Measurements from ENCODE around the gene PCDHA5. TPM values are rescaled to one million over a fixed set of nuclear protein-coding genes. Genes with fewer than 3 reads are reported as not detected.
"Not testable (repeated sequence)": the region's sequence is repeated elsewhere in the genome, so short reads cannot be mapped to it uniquely, and the experiment has no call there.

The PCDHA5 gene
- polyA plus RNA-seq, 1 donor from 2014 or later, result not detected

- H3K27ac Mint-ChIP-seq, result peak within 1 kb of the TSS in 1 of 3 donors; percentile 53
- peaks cover 13% of the 10 kb centered on the region for H3K27me3 Mint-ChIP-seq
- peak within 1 kb of the TSS in 1 of 4 donors; percentile 28 for H3K4me3 Mint-ChIP-seq
- H3K4me1 Mint-ChIP-seq, result peaks cover 0 to 1% (median 0%) of the 10 kb centered on the region in 3 donors
- peaks cover 4 to 11% (median 7%) of the 10 kb centered on the region in 3 donors for H3K9me3 Mint-ChIP-seq
- no peaks in the 10 kb centered on the region for H3K36me3 Mint-ChIP-seq
Observed at GRCh38 chr5:140840978-140841962, 19.9 kb downstream of the PCDHA5 start, which contains the start of gene PCDHA8. Gene PCDHA8 (plus strand): TSS chr5:140841187. CDS start chr5:140841322, 135 bp downstream.

- no peak overlapping the region for H3K27ac Mint-ChIP-seq
- H3K9me3 Mint-ChIP-seq, result peaks cover 4 to 11% (median 5%) of the 10 kb centered on the region in 3 donors
- peaks cover 0 to 1% (median 0%) of the 10 kb centered on the region in 3 donors for H3K4me1 Mint-ChIP-seq
- H3K4me3 Mint-ChIP-seq, result no peak overlapping the region
- no peaks in the 10 kb centered on the region for H3K36me3 Mint-ChIP-seq
- H3K27me3 Mint-ChIP-seq, result peaks cover 10% of the 10 kb centered on the region
Observed at GRCh38 chr5:140842798-140843733, 21.7 kb downstream of the PCDHA5 start.

GRCh38 chr5:140848139-140849102, 27.0 kb downstream of the PCDHA5 start, which contains the start of gene PCDHA9:
Gene PCDHA9 (plus strand): TSS chr5:140848382. CDS start chr5:140848496, 114 bp downstream.
- H3K27me3 Mint-ChIP-seq, H3K9me3 Mint-ChIP-seq, H3K27ac Mint-ChIP-seq: not testable (repeated sequence)

GRCh38 chr5:140849831-140850634, 28.6 kb downstream of the PCDHA5 start:
- not testable (repeated sequence) for H3K27me3 Mint-ChIP-seq, H3K4me3 Mint-ChIP-seq, H3K36me3 Mint-ChIP-seq, H3K27ac Mint-ChIP-seq, H3K9me3 Mint-ChIP-seq, H3K4me1 Mint-ChIP-seq

More at GRCh38 chr5:140848139-140849102, 27.0 kb downstream of the PCDHA5 start, which contains the start of gene PCDHA9:
- not testable (repeated sequence) for H3K36me3 Mint-ChIP-seq, H3K4me3 Mint-ChIP-seq, H3K4me1 Mint-ChIP-seq

GRCh38 chr5:140855772-140856674, 34.6 kb downstream of the PCDHA5 start, which contains the start of gene PCDHA10:
Gene PCDHA10 (plus strand): TSS chr5:140855897. CDS start chr5:140856049, 152 bp downstream.
- Mint-ChIP-seq H3K27me3 (no peaks in the 10 kb centered on the region), H3K27ac (no peak within 1 kb of the TSS), H3K36me3 (no peaks in the 10 kb centered on the region), H3K9me3 (peaks cover 3% of the 10 kb centered on the region in 3 donors), H3K4me1 (no peaks in the 10 kb centered on the region), H3K4me3 (no peak within 1 kb of the TSS)

GRCh38 chr5:140857177-140857986, 36.0 kb downstream of the PCDHA5 start:
- Mint-ChIP-seq H3K4me3 (no peak overlapping the region), H3K27me3 (no peaks in the 10 kb centered on the region), H3K36me3 (no peaks in the 10 kb centered on the region), H3K27ac (no peak overlapping the region), H3K4me1 (no peaks in the 10 kb centered on the region), H3K9me3 (peaks cover 3 to 8% (median 6%) of the 10 kb centered on the region in 3 donors)

- Mint-ChIP-seq H3K4me3 (no peak overlapping the region), H3K27ac (no peak overlapping the region), H3K27me3 (no peaks in the 10 kb centered on the region), H3K36me3 (no peaks in the 10 kb centered on the region), H3K9me3 (peaks cover 3 to 8% (median 6%) of the 10 kb centered on the region in 3 donors), H3K4me1 (no peaks in the 10 kb centered on the region)
Observed at GRCh38 chr5:140857987-140858240, 36.5 kb downstream of the PCDHA5 start.

- Mint-ChIP-seq H3K4me3 (no peak overlapping the region), H3K27me3 (peaks cover 5% of the 10 kb centered on the region), H3K9me3 (peaks cover 3 to 6% (median 3%) of the 10 kb centered on the region in 3 donors), H3K36me3 (no peaks in the 10 kb centered on the region), H3K27ac (no peak overlapping the region), H3K4me1 (no peaks in the 10 kb centered on the region)
Observed at GRCh38 chr5:140862441-140863295, 41.3 kb downstream of the PCDHA5 start.

- Mint-ChIP-seq H3K9me3 (peaks cover 3 to 16% (median 4%) of the 10 kb centered on the region in 3 donors), H3K4me1 (no peaks in the 10 kb centered on the region), H3K36me3 (no peaks in the 10 kb centered on the region), H3K27me3 (peaks cover 7% of the 10 kb centered on the region), H3K27ac (no peak within 1 kb of the TSS), H3K4me3 (no peak within 1 kb of the TSS)
Observed at GRCh38 chr5:140868721-140869554, 47.5 kb downstream of the PCDHA5 start, which contains the start of gene PCDHA11. Gene PCDHA11 (plus strand): TSS chr5:140868957. CDS start chr5:140869104, 147 bp downstream.

- no peak overlapping the region for H3K27ac Mint-ChIP-seq
Observed at GRCh38 chr5:140869555-140869886, 48.1 kb downstream of the PCDHA5 start.

More at GRCh38 chr5:140869555-140869886, 48.1 kb downstream of the PCDHA5 start:
- no peaks in the 10 kb centered on the region for H3K36me3 Mint-ChIP-seq
- peaks cover 6% of the 10 kb centered on the region for H3K27me3 Mint-ChIP-seq
- H3K4me1 Mint-ChIP-seq, result no peaks in the 10 kb centered on the region
- no peak overlapping the region for H3K4me3 Mint-ChIP-seq
- H3K9me3 Mint-ChIP-seq, result peaks cover 7 to 16% (median 9%) of the 10 kb centered on the region in 3 donors

All from IgD-negative memory B cell (primary cell).